Panc1 (cell line): ENCODE measurements around the gene PXK.

ENCODE experiments used
- TF ChIP-seq, protein P1 (sequence below): fragments of 450-650 bp; IDR thresholded peaks from 2 replicates; pipeline ENCODE4 v1.5.1; 2017; ENCODE audit warnings: mild to moderate bottlenecking
- TF ChIP-seq, protein P2 (sequence below), 2 experiments: IDR thresholded peaks; 2 replicates each; pipeline ENCODE4 v1.6.1; 2011 to 2012; ENCODE audit warnings: low read depth in 2 of 2, control low read depth in 1 of 2, low read length in 1 of 2, mild to moderate bottlenecking in 1 of 2, moderate library complexity in 1 of 2; ENCODE audit not compliant: insufficient read depth in 1 of 2

DNA sequence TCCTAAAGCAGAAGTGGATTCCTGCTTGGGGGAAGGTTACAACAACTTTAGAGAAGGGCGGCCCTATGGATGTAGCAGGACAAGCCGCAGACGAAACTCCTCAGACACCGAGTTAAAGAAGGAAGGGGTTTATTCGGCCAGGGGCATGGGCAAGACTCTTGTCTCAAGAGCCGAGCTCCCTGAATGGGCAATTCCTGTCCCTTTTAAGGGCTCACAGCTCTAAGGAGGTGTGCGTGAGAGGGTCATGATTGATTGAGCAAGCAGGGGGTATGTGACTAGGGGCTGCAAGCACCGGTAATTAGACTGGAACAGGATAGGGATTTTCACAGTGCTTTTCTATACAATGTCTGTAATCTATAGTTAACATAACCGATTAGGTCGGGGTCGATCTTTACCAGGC is 101.8 kb downstream of the PXK start:
- TF ChIP-seq, protein P1, sequence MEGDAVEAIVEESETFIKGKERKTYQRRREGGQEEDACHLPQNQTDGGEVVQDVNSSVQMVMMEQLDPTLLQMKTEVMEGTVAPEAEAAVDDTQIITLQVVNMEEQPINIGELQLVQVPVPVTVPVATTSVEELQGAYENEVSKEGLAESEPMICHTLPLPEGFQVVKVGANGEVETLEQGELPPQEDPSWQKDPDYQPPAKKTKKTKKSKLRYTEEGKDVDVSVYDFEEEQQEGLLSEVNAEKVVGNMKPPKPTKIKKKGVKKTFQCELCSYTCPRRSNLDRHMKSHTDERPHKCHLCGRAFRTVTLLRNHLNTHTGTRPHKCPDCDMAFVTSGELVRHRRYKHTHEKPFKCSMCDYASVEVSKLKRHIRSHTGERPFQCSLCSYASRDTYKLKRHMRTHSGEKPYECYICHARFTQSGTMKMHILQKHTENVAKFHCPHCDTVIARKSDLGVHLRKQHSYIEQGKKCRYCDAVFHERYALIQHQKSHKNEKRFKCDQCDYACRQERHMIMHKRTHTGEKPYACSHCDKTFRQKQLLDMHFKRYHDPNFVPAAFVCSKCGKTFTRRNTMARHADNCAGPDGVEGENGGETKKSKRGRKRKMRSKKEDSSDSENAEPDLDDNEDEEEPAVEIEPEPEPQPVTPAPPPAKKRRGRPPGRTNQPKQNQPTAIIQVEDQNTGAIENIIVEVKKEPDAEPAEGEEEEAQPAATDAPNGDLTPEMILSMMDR: no peak
- TF ChIP-seq, protein P2, sequence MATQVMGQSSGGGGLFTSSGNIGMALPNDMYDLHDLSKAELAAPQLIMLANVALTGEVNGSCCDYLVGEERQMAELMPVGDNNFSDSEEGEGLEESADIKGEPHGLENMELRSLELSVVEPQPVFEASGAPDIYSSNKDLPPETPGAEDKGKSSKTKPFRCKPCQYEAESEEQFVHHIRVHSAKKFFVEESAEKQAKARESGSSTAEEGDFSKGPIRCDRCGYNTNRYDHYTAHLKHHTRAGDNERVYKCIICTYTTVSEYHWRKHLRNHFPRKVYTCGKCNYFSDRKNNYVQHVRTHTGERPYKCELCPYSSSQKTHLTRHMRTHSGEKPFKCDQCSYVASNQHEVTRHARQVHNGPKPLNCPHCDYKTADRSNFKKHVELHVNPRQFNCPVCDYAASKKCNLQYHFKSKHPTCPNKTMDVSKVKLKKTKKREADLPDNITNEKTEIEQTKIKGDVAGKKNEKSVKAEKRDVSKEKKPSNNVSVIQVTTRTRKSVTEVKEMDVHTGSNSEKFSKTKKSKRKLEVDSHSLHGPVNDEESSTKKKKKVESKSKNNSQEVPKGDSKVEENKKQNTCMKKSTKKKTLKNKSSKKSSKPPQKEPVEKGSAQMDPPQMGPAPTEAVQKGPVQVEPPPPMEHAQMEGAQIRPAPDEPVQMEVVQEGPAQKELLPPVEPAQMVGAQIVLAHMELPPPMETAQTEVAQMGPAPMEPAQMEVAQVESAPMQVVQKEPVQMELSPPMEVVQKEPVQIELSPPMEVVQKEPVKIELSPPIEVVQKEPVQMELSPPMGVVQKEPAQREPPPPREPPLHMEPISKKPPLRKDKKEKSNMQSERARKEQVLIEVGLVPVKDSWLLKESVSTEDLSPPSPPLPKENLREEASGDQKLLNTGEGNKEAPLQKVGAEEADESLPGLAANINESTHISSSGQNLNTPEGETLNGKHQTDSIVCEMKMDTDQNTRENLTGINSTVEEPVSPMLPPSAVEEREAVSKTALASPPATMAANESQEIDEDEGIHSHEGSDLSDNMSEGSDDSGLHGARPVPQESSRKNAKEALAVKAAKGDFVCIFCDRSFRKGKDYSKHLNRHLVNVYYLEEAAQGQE (IDR thresholded peaks at IDR 0.05; ENCODE audit: insufficient read depth in 1 of 2, low read depth in 2 of 2, low read length in 1 of 2): no peak
